Astrocyte (in vitro differentiated cells and primary cell): ENCODE results near the gene METTL15.

Experiments
- EZH2 ChIP-seq: IDR thresholded peaks from 2 replicates; pipeline ENCODE4 v1.6.1; 2012; ENCODE audit warnings: mild to moderate bottlenecking, low read length, inconsistent platforms; ENCODE audit not compliant: insufficient read depth
- TF ChIP-seq, protein P1 (sequence below): IDR thresholded peaks from 2 replicates; pipeline ENCODE4 v1.5.1; 2011; ENCODE audit warnings: low read depth, mild to moderate bottlenecking, inconsistent platforms, low read length, moderate library complexity; ENCODE audit not compliant: insufficient read depth

DNA sequence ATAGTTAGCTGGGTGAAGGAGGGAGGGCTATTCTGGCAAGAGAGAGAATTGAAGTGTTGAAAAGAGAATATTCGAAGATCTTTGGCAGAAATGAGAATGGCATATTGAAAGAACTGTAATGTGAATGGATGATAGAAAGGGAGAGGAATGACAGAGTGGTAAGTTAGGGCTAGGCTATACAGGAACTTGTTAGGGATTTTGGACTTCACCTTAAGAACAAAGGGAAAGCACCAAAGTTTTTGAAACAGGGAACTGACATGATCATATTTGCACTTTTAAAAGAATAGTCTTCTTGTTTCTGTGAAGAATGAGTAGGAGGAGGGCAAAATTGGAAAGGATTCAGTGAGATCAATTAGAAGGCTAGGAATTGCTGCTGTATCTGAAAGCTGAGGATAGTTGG is 119.3 kb downstream of the METTL15 start:
- TF ChIP-seq, protein P1, sequence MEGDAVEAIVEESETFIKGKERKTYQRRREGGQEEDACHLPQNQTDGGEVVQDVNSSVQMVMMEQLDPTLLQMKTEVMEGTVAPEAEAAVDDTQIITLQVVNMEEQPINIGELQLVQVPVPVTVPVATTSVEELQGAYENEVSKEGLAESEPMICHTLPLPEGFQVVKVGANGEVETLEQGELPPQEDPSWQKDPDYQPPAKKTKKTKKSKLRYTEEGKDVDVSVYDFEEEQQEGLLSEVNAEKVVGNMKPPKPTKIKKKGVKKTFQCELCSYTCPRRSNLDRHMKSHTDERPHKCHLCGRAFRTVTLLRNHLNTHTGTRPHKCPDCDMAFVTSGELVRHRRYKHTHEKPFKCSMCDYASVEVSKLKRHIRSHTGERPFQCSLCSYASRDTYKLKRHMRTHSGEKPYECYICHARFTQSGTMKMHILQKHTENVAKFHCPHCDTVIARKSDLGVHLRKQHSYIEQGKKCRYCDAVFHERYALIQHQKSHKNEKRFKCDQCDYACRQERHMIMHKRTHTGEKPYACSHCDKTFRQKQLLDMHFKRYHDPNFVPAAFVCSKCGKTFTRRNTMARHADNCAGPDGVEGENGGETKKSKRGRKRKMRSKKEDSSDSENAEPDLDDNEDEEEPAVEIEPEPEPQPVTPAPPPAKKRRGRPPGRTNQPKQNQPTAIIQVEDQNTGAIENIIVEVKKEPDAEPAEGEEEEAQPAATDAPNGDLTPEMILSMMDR, result no peak
- TF ChIP-seq EZH2, result no peak
